Right lobe of liver (tissue), 6 donors: ENCODE measurements around the gene KBTBD13. TPM values are rescaled to one million over a fixed set of nuclear protein-coding genes. Genes with fewer than 3 reads are reported as not detected.
A peak's percentile ranks its signal among the peaks of the same experiment; 100 is the strongest.

Experiments
- ATAC-seq, 4 donors: fragments of 200-7000 bp; cut with Tn5 transposase; one replicate each; pipeline ENCODE4 v1.9.1; 2020; ENCODE audit warnings: mild to moderate bottlenecking in 4 of 4, moderate library complexity in 4 of 4
- DNase-seq, 3 donors: peaks; one replicate each; pipeline ENCODE4 v3.0.0-alpha.2; 2020
- H3K27ac ChIP-seq, 3 donors: fragments of 200-600 bp; one replicate each; pipeline ENCODE4 v1.8.0; 2022
- H3K27me3 ChIP-seq, 2 donors: fragments of 200-600 bp; one replicate each; pipeline ENCODE4 v1.8.0; 2022
- H3K36me3 ChIP-seq, 4 donors: fragments of 200-600 bp; sonication (generic) in 1 of 4; one replicate each; pipeline versions ENCODE4 v1.5.1 to v1.8.0; 2017 to 2022; ENCODE audit warnings: control low read depth in 1 of 4
- H3K4me1 ChIP-seq, 4 donors: fragments of 200-600 bp; sonication (generic) in 1 of 4; one replicate each; pipeline versions ENCODE4 v1.5.1 to v1.8.0; 2017 to 2022; ENCODE audit warnings: control low read depth in 1 of 4
- H3K4me3 ChIP-seq, 3 donors: fragments of 200-600 bp; one replicate each; pipeline ENCODE4 v1.8.0; 2022
- H3K9me3 ChIP-seq, 4 donors: fragments of 200-600 bp; sonication (generic) in 1 of 4; one replicate each; pipeline versions ENCODE4 v1.5.1 to v1.8.0; 2017 to 2022; ENCODE audit warnings: control low read depth in 1 of 4
- POLR2A ChIP-seq: fragments of 450-650 bp; IDR thresholded peaks from one replicate; pipeline ENCODE4 v1.6.1; 2017; ENCODE audit warnings: antibody characterized with exemption, mild to moderate bottlenecking
- WGBS: methylation state at CpG from one replicate; pipeline ENCODE4 v1.1.6; 2018; ENCODE audit warnings: low coverage, low lambda C conversion rate; ENCODE audit not compliant: insufficient coverage; ENCODE audit errors: missing lambda C conversion rate; 5-methylcytosine and 5-hydroxymethylcytosine counted together
- intact Hi-C, 2 donors: fragments of 100-400 bp; cut with DNase I; formaldehyde crosslinking; loops; one replicate each; pipeline versions ENCODE4 v1.11.2 to v1.14.1; 2022
- total RNA-seq, 6 experiments: library from RNA; depleted of rRNA in 2 of 6; stranded (reverse); fragments of >200 nt in 2 of 6; fragmentation: NEBNext Ultra II Directional in 3 of 6; extraction: Animal tissue kit (Norgen Biotek cat#: 25700) in 3 of 6; gene quantifications; one replicate each; pipeline versions ENCODE4 v1.1.0 to v1.2.4, GENCODE V29; 2016 to 2023
- TF ChIP-seq, protein P1 (sequence below), 4 donors: fragments of 200-600 bp in 3 of 4; fragments of 450-650 bp in 1 of 4; IDR thresholded peaks; one replicate each; pipeline versions ENCODE4 v1.5.1 to v1.8.0; 2016 to 2022; ENCODE audit warnings: antibody characterized with exemption in 4 of 4, mild to moderate bottlenecking in 2 of 4
- donor health status: DM: no; HTN: yes; CAD: no.
- donor health status: DM: no; HTN: no; CAD: no.
- donor health status: DM: no; HTN: no; CAD: no.
- donor health status: DM: no; HTN: yes; CAD: no.
- donor health status: DM: no; HTN: yes; CAD: no.

The KBTBD13 gene
- total RNA-seq, 6 experiments from 2014 or later, result not detected

GRCh38 chr15:65060641-65061397, 15.7 kb upstream of the KBTBD13 start:
- Histone ChIP-seq H3K27me3 (no peaks in the 10 kb centered on the region), H3K4me3 (no peak overlapping the region), H3K27ac (no peak overlapping the region), H3K9me3 (no peaks in the 10 kb centered on the region), H3K36me3 (no peaks in the 10 kb centered on the region), H3K4me1 (peaks cover 0 to 17% (median 5%) of the 10 kb centered on the region in 4 donors)
- ATAC-seq, result peak in 1 of 4 donors; percentile 9
- no peak for TF ChIP-seq POLR2A
- TF ChIP-seq, protein P1, sequence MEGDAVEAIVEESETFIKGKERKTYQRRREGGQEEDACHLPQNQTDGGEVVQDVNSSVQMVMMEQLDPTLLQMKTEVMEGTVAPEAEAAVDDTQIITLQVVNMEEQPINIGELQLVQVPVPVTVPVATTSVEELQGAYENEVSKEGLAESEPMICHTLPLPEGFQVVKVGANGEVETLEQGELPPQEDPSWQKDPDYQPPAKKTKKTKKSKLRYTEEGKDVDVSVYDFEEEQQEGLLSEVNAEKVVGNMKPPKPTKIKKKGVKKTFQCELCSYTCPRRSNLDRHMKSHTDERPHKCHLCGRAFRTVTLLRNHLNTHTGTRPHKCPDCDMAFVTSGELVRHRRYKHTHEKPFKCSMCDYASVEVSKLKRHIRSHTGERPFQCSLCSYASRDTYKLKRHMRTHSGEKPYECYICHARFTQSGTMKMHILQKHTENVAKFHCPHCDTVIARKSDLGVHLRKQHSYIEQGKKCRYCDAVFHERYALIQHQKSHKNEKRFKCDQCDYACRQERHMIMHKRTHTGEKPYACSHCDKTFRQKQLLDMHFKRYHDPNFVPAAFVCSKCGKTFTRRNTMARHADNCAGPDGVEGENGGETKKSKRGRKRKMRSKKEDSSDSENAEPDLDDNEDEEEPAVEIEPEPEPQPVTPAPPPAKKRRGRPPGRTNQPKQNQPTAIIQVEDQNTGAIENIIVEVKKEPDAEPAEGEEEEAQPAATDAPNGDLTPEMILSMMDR (IDR thresholded peaks at IDR 0.05), result no peak
- 94% methylated on average over 4 of the region's 6 CpGs for WGBS
- intact Hi-C loops, result no loop called here
- DNase-seq, result no peak

DNA sequence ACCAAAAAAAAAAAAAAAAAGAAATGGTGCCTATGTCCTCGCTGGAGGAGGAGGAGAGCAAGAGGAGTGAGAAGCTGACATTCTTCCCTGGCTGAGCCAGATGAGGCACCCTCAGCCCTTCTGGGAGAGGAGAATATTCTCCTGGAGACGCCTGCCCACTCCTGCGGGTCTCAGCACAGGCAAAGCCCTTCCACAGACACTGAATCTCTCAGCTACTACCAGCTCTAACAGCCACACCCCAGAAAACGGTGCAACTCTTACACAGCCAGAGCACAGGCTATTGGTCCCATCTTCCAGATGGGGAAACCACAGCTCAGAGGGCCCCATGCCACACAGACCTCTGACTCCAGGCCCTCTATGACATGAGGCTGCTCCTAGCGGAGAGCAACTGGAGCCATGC, 14.5 kb upstream of the KBTBD13 start:
- ATAC-seq, result no peak
- Histone ChIP-seq H3K27ac (no peak overlapping the region), H3K4me1 (peaks cover 0 to 5% (median 2%) of the 10 kb centered on the region in 4 donors), H3K9me3 (no peaks in the 10 kb centered on the region), H3K36me3 (no peaks in the 10 kb centered on the region), H3K27me3 (no peaks in the 10 kb centered on the region), H3K4me3 (no peak overlapping the region)
- 78% methylated on average over 4 of the region's 5 CpGs for WGBS
- TF ChIP-seq, protein P1 (IDR thresholded peaks at IDR 0.05), result no peak
- TF ChIP-seq POLR2A, result no peak
- intact Hi-C loops, result no loop called here
- DNase-seq, result no peak

DNA sequence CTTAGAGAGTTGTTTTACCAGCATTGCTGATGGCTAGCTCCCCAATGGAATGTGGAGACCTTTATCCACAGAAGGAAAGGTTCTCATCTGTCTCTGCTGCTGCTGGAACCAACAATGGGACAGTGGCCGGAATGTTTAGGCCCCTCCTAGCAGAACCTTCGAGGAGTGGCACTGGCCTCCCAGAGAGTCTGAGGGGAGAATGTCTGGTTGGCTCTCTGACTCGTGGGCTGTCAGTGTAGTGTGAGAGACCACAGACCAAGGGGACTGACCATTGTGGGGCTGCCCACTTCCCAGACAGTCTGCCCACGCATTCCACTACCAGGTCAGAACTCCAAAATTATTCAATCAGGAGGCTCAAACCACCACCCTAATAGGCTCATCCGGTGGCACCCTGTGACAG, 13.8 kb upstream of the KBTBD13 start:
- no peaks in the 10 kb centered on the region for H3K9me3 ChIP-seq
- TF ChIP-seq, protein P1 (IDR thresholded peaks at IDR 0.05), result no peak
- no peak for TF ChIP-seq POLR2A
- intact Hi-C loops, result no loop called here
- H3K27ac ChIP-seq, result no peak overlapping the region
- peaks cover 0 to 4% of the 10 kb centered on the region in 2 donors for H3K27me3 ChIP-seq
- 91% methylated on average over 3 of the region's 5 CpGs for WGBS
- H3K4me1 ChIP-seq, result peaks cover 0 to 3% (median 0%) of the 10 kb centered on the region in 4 donors
- no peaks in the 10 kb centered on the region for H3K36me3 ChIP-seq
- no peak overlapping the region for H3K4me3 ChIP-seq
- DNase-seq, result no peak
- ATAC-seq, result no peak

DNA sequence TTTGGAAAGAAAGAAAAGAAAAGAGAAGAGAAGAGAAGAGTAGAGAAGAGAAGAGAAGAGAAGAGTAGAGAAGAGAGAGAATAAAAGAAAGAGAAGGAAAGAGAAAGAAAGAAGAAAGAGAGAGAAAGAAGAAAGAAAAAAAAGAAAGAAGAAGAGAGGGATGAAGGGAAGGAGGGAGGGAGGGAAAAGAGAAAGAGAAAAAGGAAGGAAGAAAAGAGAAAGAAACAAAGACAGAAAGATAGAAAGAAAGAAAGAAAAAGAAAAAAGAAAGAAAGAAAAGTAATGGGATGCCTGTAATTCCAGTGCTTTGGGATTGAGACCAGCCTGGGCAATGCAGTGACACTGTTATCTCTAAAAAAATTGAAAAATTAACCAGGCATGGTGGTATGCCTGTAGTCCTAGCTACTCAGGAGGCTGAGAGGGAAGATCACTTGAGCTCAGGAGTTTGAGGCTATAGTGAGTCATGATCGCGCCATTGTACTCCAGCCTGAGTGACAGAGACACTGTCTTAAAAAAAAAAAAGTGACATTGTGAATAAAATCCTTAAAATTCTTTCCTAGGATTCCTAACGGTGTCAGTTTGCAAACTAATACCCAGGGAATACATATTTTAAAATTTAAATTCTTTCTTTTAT, 10.4 kb upstream of the KBTBD13 start:
- peaks cover 0 to 4% of the 10 kb centered on the region in 2 donors for H3K27me3 ChIP-seq
- intact Hi-C loops, result no loop called here
- TF ChIP-seq, protein P1 (IDR thresholded peaks at IDR 0.05), result no peak
- TF ChIP-seq POLR2A, result no peak
- no peak for ATAC-seq
- H3K9me3 ChIP-seq, result no peaks in the 10 kb centered on the region
- H3K4me1 ChIP-seq, result peaks cover 0 to 6% (median 0%) of the 10 kb centered on the region in 4 donors
- H3K4me3 ChIP-seq, result no peak overlapping the region
- no peaks in the 10 kb centered on the region for H3K36me3 ChIP-seq
- 70% methylated on average over 3 of the region's 3 CpGs for WGBS
- no peak overlapping the region for H3K27ac ChIP-seq
- no peak for DNase-seq
